ENCODE results near the gene SCN1A.

The SCN1A gene

DNA sequence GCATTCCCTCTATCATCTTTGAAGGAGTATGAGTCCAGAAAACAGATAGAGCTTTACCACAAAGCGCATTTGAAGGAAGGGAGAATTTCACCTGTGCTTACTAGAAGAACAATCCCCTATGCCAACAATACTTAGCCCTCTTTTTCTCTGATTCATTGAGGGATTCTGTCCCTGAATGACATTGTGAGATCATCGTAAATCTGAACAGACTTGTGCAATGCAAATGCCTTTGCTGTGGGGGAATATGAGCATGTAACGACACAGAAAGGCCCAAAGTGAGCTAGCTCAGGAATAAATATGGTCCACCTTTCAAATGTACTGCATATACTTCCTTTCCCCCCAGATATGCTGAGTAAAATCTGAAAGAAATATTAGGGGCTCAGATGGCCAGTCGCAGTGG is 67.6 kb downstream of the SCN1A start:
- Mint-ChIP-seq H3K4me3 (no peak overlapping the region), H3K4me1 (no peaks in the 10 kb centered on the region), H3K36me3 (ENCODE audit: insufficient read depth) (no peaks in the 10 kb centered on the region), H3K27ac (ENCODE audit: low read depth) (no peak overlapping the region), H3K9me3 (no peaks in the 10 kb centered on the region), H3K27me3 (no peaks in the 10 kb centered on the region)
- no peak for ATAC-seq (replicated peaks; ENCODE audit: extremely low read depth, poor library complexity, severe bottlenecking)
- DNase-seq (ENCODE audit: low spot score in 2 of 2), result no peak

DNA sequence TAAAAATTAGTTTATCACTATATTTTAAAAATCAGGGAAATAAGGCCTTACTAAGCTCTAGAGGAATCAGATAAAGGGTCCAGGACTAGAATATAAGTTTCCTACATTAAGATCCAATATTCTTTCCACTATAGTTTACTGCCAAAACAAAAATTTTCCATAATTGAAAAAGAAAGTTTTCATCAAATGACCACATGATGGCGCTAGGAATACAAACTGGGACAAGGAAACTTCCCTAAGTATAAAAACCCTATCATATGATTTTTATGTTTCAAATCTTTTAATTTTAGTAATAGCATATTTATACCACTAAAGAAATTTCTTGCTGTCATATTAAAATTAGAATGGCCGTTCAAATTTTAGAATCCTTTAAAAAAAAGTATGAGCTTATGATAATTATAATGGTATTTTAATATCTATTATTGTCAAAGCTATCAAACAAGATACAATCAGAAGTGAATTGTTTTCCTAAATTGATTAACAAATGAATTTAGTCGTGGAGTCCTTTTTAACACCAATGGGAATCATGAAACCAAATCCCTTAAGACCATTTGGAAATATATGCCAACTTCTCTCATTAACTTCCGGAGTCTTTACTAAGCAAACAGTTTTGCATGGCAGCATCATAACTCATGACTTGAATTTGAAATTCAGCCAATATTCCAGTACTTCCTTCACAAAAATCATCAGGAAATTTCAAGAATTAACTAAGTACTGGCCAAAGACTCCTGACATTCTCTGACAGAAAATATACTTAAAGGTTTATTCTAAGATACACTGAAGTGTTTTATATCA is 70.3 kb downstream of the SCN1A start:
- no peaks in the 10 kb centered on the region for H3K9me3 Mint-ChIP-seq

GRCh38 chr2:166044853-166045483 is 82.9 kb downstream of the SCN1A start:
- no peak for ATAC-seq (replicated peaks; ENCODE audit: extremely low read depth, poor library complexity, severe bottlenecking)
- no peak overlapping the region for H3K27ac Mint-ChIP-seq (ENCODE audit: low read depth)

More for the DNA sequence above, 70.3 kb downstream of the SCN1A start:
- Mint-ChIP-seq H3K4me3 (no peak overlapping the region), H3K27ac (ENCODE audit: low read depth) (no peak overlapping the region), H3K36me3 (ENCODE audit: insufficient read depth) (no peaks in the 10 kb centered on the region), H3K4me1 (no peaks in the 10 kb centered on the region), H3K27me3 (no peaks in the 10 kb centered on the region)
- DNase-seq (ENCODE audit: low spot score in 2 of 2) (no peak), ATAC-seq (replicated peaks; ENCODE audit: extremely low read depth, poor library complexity, severe bottlenecking) (no peak)

DNA sequence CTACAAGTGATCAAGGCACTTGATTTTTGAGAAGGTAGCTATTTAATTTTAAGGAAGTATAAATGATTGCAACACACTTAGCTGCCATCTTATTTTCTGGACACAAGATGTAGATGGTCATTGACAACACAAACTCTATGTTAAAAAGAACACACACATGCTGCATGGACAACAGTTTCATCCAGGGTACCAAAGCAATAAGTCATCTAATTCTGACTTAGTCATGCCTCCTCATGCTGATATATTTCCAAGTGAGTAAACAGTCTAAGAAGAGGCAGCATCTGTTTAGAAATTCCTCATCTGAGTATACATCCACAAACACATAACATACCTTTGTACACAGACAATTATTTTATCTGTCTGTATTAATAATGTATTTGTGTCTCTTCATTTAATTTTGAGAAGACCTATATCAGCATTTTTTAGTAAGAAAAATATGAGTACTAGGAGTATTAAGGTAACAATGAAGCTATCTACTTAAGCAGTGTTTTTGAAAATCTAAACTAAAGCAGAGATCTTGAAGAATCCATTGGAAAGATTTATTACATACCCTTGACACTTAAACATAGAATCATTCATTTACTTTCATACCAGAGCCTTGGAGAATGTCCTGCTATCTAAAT is 84.9 kb downstream of the SCN1A start:
- no peak for DNase-seq (ENCODE audit: low spot score in 2 of 2)
- no peak overlapping the region for H3K27ac Mint-ChIP-seq (ENCODE audit: low read depth)
- no peak for ATAC-seq (replicated peaks; ENCODE audit: extremely low read depth, poor library complexity, severe bottlenecking)

More at GRCh38 chr2:166044853-166045483, 82.9 kb downstream of the SCN1A start:
- Mint-ChIP-seq H3K36me3 (ENCODE audit: insufficient read depth) (no peaks in the 10 kb centered on the region), H3K4me1 (no peaks in the 10 kb centered on the region), H3K4me3 (no peak overlapping the region), H3K9me3 (no peaks in the 10 kb centered on the region), H3K27me3 (no peaks in the 10 kb centered on the region)
- DNase-seq (ENCODE audit: low spot score in 2 of 2), result no peak

GRCh38 chr2:166042356-166042755 is 85.5 kb downstream of the SCN1A start:
- no peaks in the 10 kb centered on the region for H3K9me3 Mint-ChIP-seq
- H3K4me3 Mint-ChIP-seq, result no peak overlapping the region
- ATAC-seq (replicated peaks; ENCODE audit: extremely low read depth, poor library complexity, severe bottlenecking), result no peak

More for the DNA sequence above, 84.9 kb downstream of the SCN1A start:
- no peaks in the 10 kb centered on the region for H3K36me3 Mint-ChIP-seq (ENCODE audit: insufficient read depth)
- no peaks in the 10 kb centered on the region for H3K9me3 Mint-ChIP-seq
- no peak overlapping the region for H3K4me3 Mint-ChIP-seq
- no peaks in the 10 kb centered on the region for H3K4me1 Mint-ChIP-seq
- no peaks in the 10 kb centered on the region for H3K27me3 Mint-ChIP-seq

DNA sequence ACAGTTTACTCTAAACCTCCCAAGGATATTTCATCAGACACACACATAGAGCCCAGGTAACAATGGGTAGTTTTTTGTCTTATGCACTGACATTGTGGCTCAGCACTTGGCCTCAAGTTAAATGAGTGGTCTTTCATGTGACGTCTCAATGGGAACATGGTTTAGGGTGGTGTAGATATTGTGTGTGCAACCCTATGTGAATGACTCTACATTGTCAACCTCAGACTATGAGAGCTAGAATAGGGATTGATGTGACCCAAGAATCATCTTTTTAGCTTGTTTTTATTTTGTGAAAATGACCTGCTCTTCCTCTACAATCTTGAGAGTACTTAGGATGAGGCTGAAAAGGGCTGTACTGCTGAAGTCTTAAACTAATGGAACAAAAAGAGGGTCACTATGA is 86.2 kb downstream of the SCN1A start:
- H3K36me3 Mint-ChIP-seq (ENCODE audit: insufficient read depth), result no peaks in the 10 kb centered on the region
- DNase-seq (ENCODE audit: low spot score in 2 of 2) (no peak), ATAC-seq (replicated peaks; ENCODE audit: extremely low read depth, poor library complexity, severe bottlenecking) (no peak)
- no peaks in the 10 kb centered on the region for H3K27me3 Mint-ChIP-seq
- no peaks in the 10 kb centered on the region for H3K4me1 Mint-ChIP-seq
- no peaks in the 10 kb centered on the region for H3K9me3 Mint-ChIP-seq
- no peak overlapping the region for H3K27ac Mint-ChIP-seq (ENCODE audit: low read depth)
- no peak overlapping the region for H3K4me3 Mint-ChIP-seq

More at GRCh38 chr2:166042356-166042755, 85.5 kb downstream of the SCN1A start:
- Mint-ChIP-seq H3K36me3 (ENCODE audit: insufficient read depth) (no peaks in the 10 kb centered on the region), H3K27ac (ENCODE audit: low read depth) (no peak overlapping the region), H3K27me3 (no peaks in the 10 kb centered on the region), H3K4me1 (no peaks in the 10 kb centered on the region)
- no peak for DNase-seq (ENCODE audit: low spot score in 2 of 2)

GRCh38 chr2:166032361-166032760 is 95.5 kb downstream of the SCN1A start:
- no peaks in the 10 kb centered on the region for H3K36me3 Mint-ChIP-seq (ENCODE audit: insufficient read depth)
- peaks cover 25% of the 10 kb centered on the region for H3K27me3 Mint-ChIP-seq
- no peak for ATAC-seq (replicated peaks; ENCODE audit: extremely low read depth, poor library complexity, severe bottlenecking)
- no peak overlapping the region for H3K4me3 Mint-ChIP-seq
- H3K4me1 Mint-ChIP-seq, result no peaks in the 10 kb centered on the region
- DNase-seq (ENCODE audit: low spot score in 2 of 2), result no peak
- no peaks in the 10 kb centered on the region for H3K9me3 Mint-ChIP-seq
- H3K27ac Mint-ChIP-seq (ENCODE audit: low read depth), result no peak overlapping the region

- Mint-ChIP-seq H3K4me1 (no peaks in the 10 kb centered on the region), H3K27ac (ENCODE audit: low read depth) (no peak overlapping the region), H3K27me3 (peaks cover 25% of the 10 kb centered on the region), H3K36me3 (ENCODE audit: insufficient read depth) (no peaks in the 10 kb centered on the region), H3K9me3 (no peaks in the 10 kb centered on the region), H3K4me3 (no peak overlapping the region)
- no peak for DNase-seq (ENCODE audit: low spot score in 2 of 2)
- ATAC-seq (replicated peaks; ENCODE audit: extremely low read depth, poor library complexity, severe bottlenecking), result no peak
Observed at GRCh38 chr2:166031054-166031453, 96.8 kb downstream of the SCN1A start.

DNA sequence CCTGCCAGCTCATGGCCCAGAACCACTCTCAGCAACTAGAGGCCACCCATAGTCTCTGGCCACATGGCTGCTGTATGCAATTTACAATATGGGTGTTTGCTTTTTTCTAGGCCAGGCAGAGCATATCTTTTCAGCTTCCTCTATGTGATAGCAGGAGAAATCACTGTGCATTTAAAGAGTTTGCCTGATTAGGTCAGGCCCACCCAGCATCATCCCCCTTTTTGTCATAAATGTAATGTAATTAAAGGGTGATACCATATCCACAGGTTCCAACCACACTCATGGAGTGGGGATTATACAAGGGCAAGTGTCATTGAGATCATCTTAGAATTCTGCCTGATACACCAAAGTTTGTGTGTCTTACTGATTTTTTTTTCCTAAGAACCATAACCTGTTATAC is 102.5 kb downstream of the SCN1A start:
- peaks cover 14% of the 10 kb centered on the region for H3K27me3 Mint-ChIP-seq

GRCh38 chr2:166017208-166017607 is 110.6 kb downstream of the SCN1A start:
- DNase-seq (ENCODE audit: low spot score in 2 of 2) (no peak), ATAC-seq (replicated peaks; ENCODE audit: extremely low read depth, poor library complexity, severe bottlenecking) (no peak)
- no peak overlapping the region for H3K4me3 Mint-ChIP-seq
- no peak overlapping the region for H3K27ac Mint-ChIP-seq (ENCODE audit: low read depth)
- no peaks in the 10 kb centered on the region for H3K4me1 Mint-ChIP-seq
- peaks cover 21% of the 10 kb centered on the region for H3K27me3 Mint-ChIP-seq
- no peaks in the 10 kb centered on the region for H3K9me3 Mint-ChIP-seq
- H3K36me3 Mint-ChIP-seq (ENCODE audit: insufficient read depth), result no peaks in the 10 kb centered on the region

More for the DNA sequence above, 102.5 kb downstream of the SCN1A start:
- Mint-ChIP-seq H3K4me1 (no peaks in the 10 kb centered on the region), H3K9me3 (no peaks in the 10 kb centered on the region), H3K36me3 (ENCODE audit: insufficient read depth) (no peaks in the 10 kb centered on the region), H3K27ac (ENCODE audit: low read depth) (no peak overlapping the region), H3K4me3 (no peak overlapping the region)
- no peak for DNase-seq (ENCODE audit: low spot score in 2 of 2)
- ATAC-seq (replicated peaks; ENCODE audit: extremely low read depth, poor library complexity, severe bottlenecking), result no peak

- ATAC-seq (replicated peaks; ENCODE audit: extremely low read depth, poor library complexity, severe bottlenecking) (no peak), DNase-seq (ENCODE audit: low spot score in 2 of 2) (no peak)
- Mint-ChIP-seq H3K9me3 (no peaks in the 10 kb centered on the region), H3K4me1 (no peaks in the 10 kb centered on the region), H3K27ac (ENCODE audit: low read depth) (no peak overlapping the region), H3K36me3 (ENCODE audit: insufficient read depth) (no peaks in the 10 kb centered on the region), H3K4me3 (no peak overlapping the region), H3K27me3 (peaks cover 21% of the 10 kb centered on the region)
Observed at GRCh38 chr2:166013878-166014277, 113.9 kb downstream of the SCN1A start.

DNA sequence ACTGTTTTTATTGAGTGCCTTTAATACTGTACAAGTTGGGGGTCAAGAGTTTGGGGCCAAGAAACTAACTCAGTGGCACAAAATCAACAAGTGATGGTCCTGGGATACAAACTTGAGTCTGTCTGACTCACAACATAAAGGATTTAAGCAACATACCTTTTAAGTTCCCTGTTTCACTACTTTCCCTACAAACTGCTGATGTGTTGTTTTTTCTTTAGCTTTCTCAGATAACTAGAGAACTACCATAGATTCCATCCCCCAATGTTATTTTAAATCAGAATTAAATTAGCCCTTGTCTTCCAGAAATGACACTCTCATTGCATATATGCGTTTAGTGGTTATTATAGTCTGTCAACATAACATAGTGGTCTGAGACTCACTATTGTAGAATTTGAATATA is 116.2 kb downstream of the SCN1A start:
- Mint-ChIP-seq H3K27ac (ENCODE audit: low read depth) (no peak overlapping the region), H3K9me3 (no peaks in the 10 kb centered on the region), H3K27me3 (peaks cover 21% of the 10 kb centered on the region), H3K4me1 (no peaks in the 10 kb centered on the region), H3K36me3 (ENCODE audit: insufficient read depth) (no peaks in the 10 kb centered on the region), H3K4me3 (no peak overlapping the region)
- no peak for DNase-seq (ENCODE audit: low spot score in 2 of 2)
- no peak for ATAC-seq (replicated peaks; ENCODE audit: extremely low read depth, poor library complexity, severe bottlenecking)

- no peak overlapping the region for H3K27ac Mint-ChIP-seq (ENCODE audit: low read depth)
- no peaks in the 10 kb centered on the region for H3K4me1 Mint-ChIP-seq
- H3K9me3 Mint-ChIP-seq, result no peaks in the 10 kb centered on the region
Observed at GRCh38 chr2:166000401-166000800, 127.4 kb downstream of the SCN1A start.

More at GRCh38 chr2:166000401-166000800, 127.4 kb downstream of the SCN1A start:
- peaks cover 11% of the 10 kb centered on the region for H3K27me3 Mint-ChIP-seq
- ATAC-seq (replicated peaks; ENCODE audit: extremely low read depth, poor library complexity, severe bottlenecking) (no peak), DNase-seq (ENCODE audit: low spot score in 2 of 2) (no peak)
- H3K4me3 Mint-ChIP-seq, result no peak overlapping the region
- H3K36me3 Mint-ChIP-seq (ENCODE audit: insufficient read depth), result no peaks in the 10 kb centered on the region

Measured in central memory CD8-positive, alpha-beta T cell (primary cell).